Prostate gland (tissue), 2 donors: ENCODE measurements around the gene ADAMTS12. TPM values are rescaled to one million over a fixed set of nuclear protein-coding genes. Genes with fewer than 3 reads are reported as not detected.

Experiments used
- DNase-seq: peaks from one replicate; pipeline ENCODE4 v3.0.0-alpha.2; 2019; ENCODE audit warnings: low spot score
- H3K27ac ChIP-seq, 2 donors: fragments of 200-600 bp; sonication (generic); 2 replicates each; pipeline ENCODE4 v1.5.1; 2017 to 2019
- H3K27me3 ChIP-seq: fragments of 200-600 bp; sonication (generic); replicated peaks from 2 replicates; pipeline ENCODE4 v1.5.1; 2019; ENCODE audit not compliant: insufficient read depth
- H3K36me3 ChIP-seq, 2 donors: fragments of 200-600 bp; sonication (generic); 1 replicate in 1 of 2; 2 replicates in 1 of 2; pipeline versions ENCODE4 v1.5.1 to v1.8.1; 2017 to 2019
- H3K4me1 ChIP-seq: fragments of 200-600 bp; sonication (generic); replicated peaks from 2 replicates; pipeline ENCODE4 v1.5.1; 2019
- H3K4me3 ChIP-seq, 2 donors: fragments of 200-600 bp; sonication (generic); 2 replicates each; pipeline ENCODE4 v1.5.1; 2017 to 2019
- H3K9me3 ChIP-seq: fragments of 200-600 bp; sonication (generic); 2 replicates; pipeline ENCODE4 v1.5.1; 2017
- POLR2A ChIP-seq: fragments of 450-650 bp; IDR thresholded peaks from one replicate; pipeline ENCODE4 v1.6.1; 2016; ENCODE audit warnings: antibody characterized with exemption, mild to moderate bottlenecking
- POLR2AphosphoS5 ChIP-seq: sonication (generic); formaldehyde crosslinking; IDR thresholded peaks from one replicate; pipeline ENCODE4 v1.6.1; 2017; ENCODE audit warnings: antibody characterized with exemption
- WGBS: methylation state at CpG from one replicate; pipeline ENCODE4 v1.1.5; 2018; 5-methylcytosine and 5-hydroxymethylcytosine counted together
- intact Hi-C: fragments of 100-400 bp; cut with DNase I; formaldehyde crosslinking; loops from one replicate; pipeline ENCODE4 v1.14.2; 2022
- total RNA-seq, 2 donors: library from RNA; depleted of rRNA; stranded (reverse); fragments of >200 nt; gene quantifications; one replicate each; pipeline ENCODE4 v1.1.0, GENCODE V29; 2016
- TF ChIP-seq, protein P1 (sequence below), 4 experiments: fragments of 200-600 bp in 2 of 4; fragments of 450-650 bp in 2 of 4; sonication (generic) in 2 of 4; IDR thresholded peaks; 1 replicate in 3 of 4; 2 replicates in 1 of 4; pipeline ENCODE4 v1.5.1; 2016 to 2019; ENCODE audit warnings: antibody characterized with exemption in 4 of 4, mild to moderate bottlenecking in 2 of 4, moderate library complexity in 2 of 4

ADAMTS12 gene
- total RNA-seq, 2 donors from 2014 or later = 0.09 to 3.7 TPM

DNA sequence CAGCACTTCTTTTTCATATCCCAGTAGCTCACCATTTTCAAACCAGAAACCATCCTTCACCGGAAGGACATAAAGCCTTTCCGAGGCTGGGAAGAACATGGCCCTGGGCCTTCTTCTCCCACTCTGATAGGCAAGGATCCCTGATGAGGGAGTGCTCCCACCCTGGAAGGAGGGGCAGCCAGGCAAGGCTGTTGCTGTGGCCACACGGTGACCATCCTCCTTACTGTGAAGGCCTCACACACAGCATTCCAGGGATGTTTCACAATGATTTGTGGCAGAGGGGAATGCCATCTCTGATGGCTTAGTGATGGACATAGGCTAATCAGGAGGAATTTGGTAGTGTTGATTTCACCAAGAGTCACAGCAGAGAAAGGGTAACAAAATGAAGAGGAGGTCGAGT is 130.7 kb downstream of the ADAMTS12 start:
- Histone ChIP-seq H3K36me3 (no peaks in the 10 kb centered on the region), H3K27ac (no peak overlapping the region), H3K4me3 (no peak overlapping the region), H3K27me3 (no peaks in the 10 kb centered on the region), H3K9me3 (no peaks in the 10 kb centered on the region), H3K4me1 (no peaks in the 10 kb centered on the region)
- WGBS = 73% methylated on average over 4 of the region's 4 CpGs
- TF ChIP-seq POLR2A (no peak), POLR2AphosphoS5 (no peak)
- TF ChIP-seq, protein P1, sequence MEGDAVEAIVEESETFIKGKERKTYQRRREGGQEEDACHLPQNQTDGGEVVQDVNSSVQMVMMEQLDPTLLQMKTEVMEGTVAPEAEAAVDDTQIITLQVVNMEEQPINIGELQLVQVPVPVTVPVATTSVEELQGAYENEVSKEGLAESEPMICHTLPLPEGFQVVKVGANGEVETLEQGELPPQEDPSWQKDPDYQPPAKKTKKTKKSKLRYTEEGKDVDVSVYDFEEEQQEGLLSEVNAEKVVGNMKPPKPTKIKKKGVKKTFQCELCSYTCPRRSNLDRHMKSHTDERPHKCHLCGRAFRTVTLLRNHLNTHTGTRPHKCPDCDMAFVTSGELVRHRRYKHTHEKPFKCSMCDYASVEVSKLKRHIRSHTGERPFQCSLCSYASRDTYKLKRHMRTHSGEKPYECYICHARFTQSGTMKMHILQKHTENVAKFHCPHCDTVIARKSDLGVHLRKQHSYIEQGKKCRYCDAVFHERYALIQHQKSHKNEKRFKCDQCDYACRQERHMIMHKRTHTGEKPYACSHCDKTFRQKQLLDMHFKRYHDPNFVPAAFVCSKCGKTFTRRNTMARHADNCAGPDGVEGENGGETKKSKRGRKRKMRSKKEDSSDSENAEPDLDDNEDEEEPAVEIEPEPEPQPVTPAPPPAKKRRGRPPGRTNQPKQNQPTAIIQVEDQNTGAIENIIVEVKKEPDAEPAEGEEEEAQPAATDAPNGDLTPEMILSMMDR (IDR thresholded peaks at IDR 0.05) = no peak
- no peak for DNase-seq
- intact Hi-C loops = no loop called here

DNA sequence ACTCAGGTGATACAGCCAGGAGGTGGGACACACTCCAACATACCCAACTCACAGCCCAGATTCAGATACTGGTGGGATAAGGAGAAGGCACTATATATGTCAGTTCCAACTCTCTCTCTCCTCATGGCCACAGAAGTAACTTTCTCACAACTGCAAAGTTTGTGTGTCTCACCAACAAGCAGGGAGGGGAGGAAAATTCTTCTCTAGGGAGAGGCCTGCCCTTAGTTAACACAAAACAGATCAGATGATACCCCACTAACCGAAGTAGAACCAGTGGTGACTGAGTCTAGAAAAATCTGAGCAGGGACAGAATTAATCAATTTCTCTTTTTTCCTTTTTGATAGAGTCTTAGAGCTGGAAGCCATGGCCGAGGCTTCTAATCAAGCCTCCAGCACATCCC is 133.1 kb downstream of the ADAMTS12 start:
- WGBS = 90% methylated on average over 2 of the region's 2 CpGs
- DNase-seq = no peak
- intact Hi-C loops = no loop called here
- Histone ChIP-seq H3K4me3 (no peak overlapping the region), H3K36me3 (no peaks in the 10 kb centered on the region), H3K4me1 (no peaks in the 10 kb centered on the region), H3K27me3 (no peaks in the 10 kb centered on the region), H3K9me3 (no peaks in the 10 kb centered on the region), H3K27ac (no peak overlapping the region)
- no peak for TF ChIP-seq POLR2A
- TF ChIP-seq, protein P1 (IDR thresholded peaks at IDR 0.05) = no peak
- TF ChIP-seq POLR2AphosphoS5 = no peak

DNA sequence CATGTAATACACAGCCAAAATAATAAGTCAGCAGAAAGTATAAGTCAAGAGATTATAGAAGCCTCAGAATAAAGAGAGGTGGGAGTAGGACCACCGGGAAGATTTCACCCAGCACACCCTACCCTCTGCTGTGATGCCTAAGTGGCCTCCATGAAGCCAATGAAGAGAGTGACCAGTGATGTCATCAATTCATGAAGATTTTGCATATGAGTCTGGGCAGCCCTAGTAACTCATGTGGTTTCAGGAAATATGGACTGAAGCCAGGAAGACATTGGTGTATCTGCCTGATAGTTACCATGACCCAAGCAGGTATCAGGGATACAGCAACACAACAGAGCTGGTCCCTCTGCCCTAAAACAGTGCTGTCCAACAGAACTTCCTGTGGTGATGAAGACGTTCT is 135.3 kb downstream of the ADAMTS12 start:
- intact Hi-C loops = no loop called here
- WGBS = 92% methylated on average over 2 of the region's 2 CpGs
- Histone ChIP-seq H3K27ac (no peak overlapping the region), H3K4me3 (no peak overlapping the region), H3K4me1 (no peaks in the 10 kb centered on the region), H3K9me3 (no peaks in the 10 kb centered on the region), H3K36me3 (no peaks in the 10 kb centered on the region), H3K27me3 (no peaks in the 10 kb centered on the region)
- TF ChIP-seq, protein P1 (IDR thresholded peaks at IDR 0.05) = no peak
- TF ChIP-seq POLR2AphosphoS5 (no peak), POLR2A (no peak)
- DNase-seq = no peak

DNA sequence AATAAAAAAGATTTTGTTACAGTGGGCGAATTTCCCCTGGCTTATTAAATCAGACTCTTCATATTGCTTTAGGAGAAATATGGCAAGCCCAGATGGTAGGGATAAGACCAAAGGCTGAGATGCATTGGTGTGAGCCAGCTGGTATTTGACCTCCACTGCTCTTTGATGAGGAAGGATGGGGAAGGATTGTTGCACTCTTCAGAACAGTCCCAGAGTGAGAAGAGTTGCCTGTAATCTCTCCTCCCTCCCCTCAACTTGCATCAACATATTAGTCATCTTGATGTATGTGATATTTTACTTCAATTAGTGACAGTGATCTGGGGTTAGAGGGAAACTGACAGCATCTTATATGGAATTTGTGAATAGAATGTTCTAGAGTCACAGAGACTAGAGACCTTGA is 136.6 kb downstream of the ADAMTS12 start:
- H3K4me1 ChIP-seq = no peaks in the 10 kb centered on the region
- intact Hi-C loops = no loop called here
- 72% methylated on average over 1 of the region's 1 CpG for WGBS

DNA sequence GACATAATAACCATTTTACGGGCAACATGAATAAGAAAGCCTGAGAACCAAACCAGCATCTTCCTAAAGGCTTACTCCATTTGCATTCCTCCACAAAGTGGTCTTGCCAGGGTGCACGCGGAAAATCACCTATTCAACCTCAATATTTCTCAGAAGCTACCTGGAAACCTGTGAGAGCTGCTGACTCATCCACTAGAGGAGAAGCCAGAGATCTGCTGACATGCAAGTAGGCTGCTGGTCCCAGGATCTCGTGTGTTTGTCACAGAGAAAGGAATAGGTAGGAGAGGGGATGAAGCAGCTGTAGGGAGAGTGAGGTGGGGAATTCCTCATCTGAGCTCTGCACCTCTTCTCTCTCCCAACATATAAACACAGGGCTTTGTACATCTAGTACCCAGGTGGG is 138.1 kb downstream of the ADAMTS12 start:
- H3K27ac ChIP-seq = no peak overlapping the region
- intact Hi-C loops = no loop called here
- no peaks in the 10 kb centered on the region for H3K27me3 ChIP-seq
- no peak overlapping the region for H3K4me3 ChIP-seq
- no peaks in the 10 kb centered on the region for H3K4me1 ChIP-seq
- H3K9me3 ChIP-seq = no peaks in the 10 kb centered on the region
- 81% methylated on average over 4 of the region's 4 CpGs for WGBS
- TF ChIP-seq, protein P1 (IDR thresholded peaks at IDR 0.05) = no peak
- no peak for TF ChIP-seq POLR2AphosphoS5
- no peak for TF ChIP-seq POLR2A
- H3K36me3 ChIP-seq = no peaks in the 10 kb centered on the region
- no peak for DNase-seq

More for the DNA sequence above, 136.6 kb downstream of the ADAMTS12 start:
- no peak for DNase-seq
- Histone ChIP-seq H3K36me3 (no peaks in the 10 kb centered on the region), H3K27me3 (no peaks in the 10 kb centered on the region), H3K4me3 (no peak overlapping the region), H3K9me3 (no peaks in the 10 kb centered on the region), H3K27ac (no peak overlapping the region)
- TF ChIP-seq POLR2A (no peak), POLR2AphosphoS5 (no peak)
- TF ChIP-seq, protein P1 (IDR thresholded peaks at IDR 0.05) = no peak
